Astrocyte (in vitro differentiated cells and primary cell): Measurements from ENCODE around the gene STK39. TPM values are rescaled to one million over a fixed set of nuclear protein-coding genes. Genes with fewer than 3 reads are reported as not detected.
A peak's percentile ranks its signal among the peaks of the same experiment; 100 is the strongest.

Experiments
- DNase-seq: peaks from one replicate; pipeline ENCODE4 v3.0.0-alpha.2; 2010; ENCODE audit warnings: low read depth
- FAIRE-seq: peaks from 2 replicates; lab custom pipeline; 2011; peaks lifted over from hg19 to GRCh38; lab: Jason Lieb, UNC
- H2AFZ ChIP-seq: 2 replicates; pipeline ENCODE4 v1.6.0; 2012; ENCODE audit warnings: low read depth, low read length, inconsistent platforms
- H3K27ac ChIP-seq: 2 replicates; pipeline ENCODE4 v1.5.1; 2011; ENCODE audit warnings: low read depth, low read length, inconsistent platforms
- H3K27me3 ChIP-seq: 2 replicates; pipeline ENCODE4 v1.6.0; 2011; ENCODE audit warnings: low read length, inconsistent platforms; ENCODE audit not compliant: insufficient read depth
- H3K36me3 ChIP-seq: 2 replicates; pipeline ENCODE4 v1.5.1; 2011; ENCODE audit warnings: low read length, inconsistent platforms; ENCODE audit not compliant: insufficient read depth
- H3K4me1 ChIP-seq: 2 replicates; pipeline ENCODE4 v1.5.1; 2011; ENCODE audit warnings: low read length, inconsistent platforms; ENCODE audit not compliant: insufficient read depth
- H3K4me2 ChIP-seq: 2 replicates; pipeline ENCODE4 v1.6.0; 2012; ENCODE audit warnings: low read length, inconsistent platforms
- H3K4me3 ChIP-seq: 2 replicates; pipeline ENCODE4 v1.5.1; 2011; ENCODE audit warnings: low read depth, mild to moderate bottlenecking, low read length, inconsistent platforms; ENCODE audit not compliant: insufficient read depth
- H3K79me2 ChIP-seq: 2 replicates; pipeline ENCODE4 v1.6.0; 2012; ENCODE audit warnings: mild to moderate bottlenecking, low read length, inconsistent platforms; ENCODE audit not compliant: insufficient read depth
- H3K9ac ChIP-seq: 2 replicates; pipeline ENCODE4 v1.6.0; 2012; ENCODE audit warnings: mild to moderate bottlenecking, low read length, inconsistent platforms
- H3K9me3 ChIP-seq: 2 replicates; pipeline ENCODE4 v1.5.1; 2012; ENCODE audit warnings: low read depth, mild to moderate bottlenecking, low read length, inconsistent platforms; ENCODE audit not compliant: insufficient read depth
- H4K20me1 ChIP-seq: 2 replicates; pipeline ENCODE4 v1.6.0; 2012; ENCODE audit warnings: low read length, inconsistent platforms; ENCODE audit not compliant: insufficient read depth
- H3K27ac Mint-ChIP-seq: one replicate; pipeline ENCODE4 v1.8.0; 2021; ENCODE audit warnings: mild to moderate bottlenecking, mixed read lengths; ENCODE audit not compliant: unreplicated experiment
- H3K27me3 Mint-ChIP-seq: one replicate; pipeline ENCODE4 v1.8.0; 2021; ENCODE audit warnings: low read depth, mixed read lengths; ENCODE audit not compliant: unreplicated experiment
- H3K36me3 Mint-ChIP-seq: one replicate; pipeline ENCODE4 v1.8.0; 2021; ENCODE audit warnings: low read depth, mixed read lengths; ENCODE audit not compliant: unreplicated experiment
- H3K4me1 Mint-ChIP-seq: one replicate; pipeline ENCODE4 v1.8.0; 2021; ENCODE audit warnings: low read depth, mixed read lengths; ENCODE audit not compliant: unreplicated experiment
- H3K4me3 Mint-ChIP-seq: one replicate; pipeline ENCODE4 v1.8.0; 2021; ENCODE audit warnings: mild to moderate bottlenecking, moderate library complexity, mixed read lengths; ENCODE audit not compliant: unreplicated experiment
- H3K9me3 Mint-ChIP-seq: one replicate; pipeline ENCODE4 v1.8.0; 2021; ENCODE audit warnings: mild to moderate bottlenecking, mixed read lengths; ENCODE audit not compliant: unreplicated experiment
- EZH2 ChIP-seq: IDR thresholded peaks from 2 replicates; pipeline ENCODE4 v1.6.1; 2012; ENCODE audit warnings: mild to moderate bottlenecking, low read length, inconsistent platforms; ENCODE audit not compliant: insufficient read depth
- total RNA-seq: library from RNA; stranded (reverse); gene quantifications from 2 replicates; pipeline ENCODE4 v1.2.1, GENCODE V29; 2021
- TF ChIP-seq, protein P1 (sequence below): IDR thresholded peaks from 2 replicates; pipeline ENCODE4 v1.5.1; 2011; ENCODE audit warnings: low read depth, mild to moderate bottlenecking, inconsistent platforms, low read length, moderate library complexity; ENCODE audit not compliant: insufficient read depth

Gene STK39
- total RNA-seq, 1 donor from 2014 or later: 23.4 TPM

DNA sequence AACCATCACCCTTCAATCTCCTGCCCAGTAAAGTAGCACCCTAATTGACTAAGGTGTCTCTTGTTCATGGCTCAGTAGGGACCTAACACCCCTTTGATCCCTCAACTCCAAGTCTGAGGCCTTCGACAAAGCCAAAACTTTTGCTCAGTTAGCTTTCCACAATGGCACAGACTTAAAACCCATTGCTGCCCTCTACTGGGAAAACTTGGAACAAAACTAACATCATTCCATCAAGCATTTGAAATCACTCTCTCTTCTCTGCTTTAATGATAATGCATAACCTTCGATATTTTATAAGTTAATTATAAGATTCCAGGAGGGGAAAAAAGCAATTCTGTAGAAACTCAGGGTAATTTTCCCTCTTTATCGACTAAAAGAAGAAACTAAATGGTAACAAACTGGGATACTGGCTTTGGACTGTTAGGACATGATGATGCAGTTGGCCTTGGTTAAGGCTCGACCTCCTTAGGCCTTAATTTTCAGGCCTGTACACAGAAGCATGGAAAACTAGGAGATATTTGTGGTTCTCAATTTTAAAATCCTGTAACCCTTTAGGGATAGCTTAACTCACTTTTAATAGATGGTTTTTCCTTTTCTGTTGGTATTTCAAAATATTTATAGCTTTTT lies 127.8 kb downstream of the STK39 start:
- DNase-seq: peak; percentile 51
- FAIRE-seq: no peak
- Histone ChIP-seq H3K27ac (no peak overlapping the region), H3K4me1 (peaks cover 3% of the 10 kb centered on the region), H3K9me3 (no peaks in the 10 kb centered on the region), H3K9ac (no peak overlapping the region), H3K27me3 (no peaks in the 10 kb centered on the region), H3K4me2 (no peak overlapping the region), H2AFZ (no peak overlapping the region), H3K4me3 (no peak overlapping the region), H3K79me2 (no peaks in the 10 kb centered on the region), H3K36me3 (peaks cover 7% of the 10 kb centered on the region), H4K20me1 (peaks cover 3% of the 10 kb centered on the region)
- Mint-ChIP-seq H3K27me3 (no peaks in the 10 kb centered on the region), H3K4me1 (no peaks in the 10 kb centered on the region), H3K27ac (no peak overlapping the region), H3K36me3 (peaks cover 7% of the 10 kb centered on the region), H3K4me3 (no peak overlapping the region), H3K9me3 (no peaks in the 10 kb centered on the region)
- TF ChIP-seq EZH2: no peak
- TF ChIP-seq, protein P1, sequence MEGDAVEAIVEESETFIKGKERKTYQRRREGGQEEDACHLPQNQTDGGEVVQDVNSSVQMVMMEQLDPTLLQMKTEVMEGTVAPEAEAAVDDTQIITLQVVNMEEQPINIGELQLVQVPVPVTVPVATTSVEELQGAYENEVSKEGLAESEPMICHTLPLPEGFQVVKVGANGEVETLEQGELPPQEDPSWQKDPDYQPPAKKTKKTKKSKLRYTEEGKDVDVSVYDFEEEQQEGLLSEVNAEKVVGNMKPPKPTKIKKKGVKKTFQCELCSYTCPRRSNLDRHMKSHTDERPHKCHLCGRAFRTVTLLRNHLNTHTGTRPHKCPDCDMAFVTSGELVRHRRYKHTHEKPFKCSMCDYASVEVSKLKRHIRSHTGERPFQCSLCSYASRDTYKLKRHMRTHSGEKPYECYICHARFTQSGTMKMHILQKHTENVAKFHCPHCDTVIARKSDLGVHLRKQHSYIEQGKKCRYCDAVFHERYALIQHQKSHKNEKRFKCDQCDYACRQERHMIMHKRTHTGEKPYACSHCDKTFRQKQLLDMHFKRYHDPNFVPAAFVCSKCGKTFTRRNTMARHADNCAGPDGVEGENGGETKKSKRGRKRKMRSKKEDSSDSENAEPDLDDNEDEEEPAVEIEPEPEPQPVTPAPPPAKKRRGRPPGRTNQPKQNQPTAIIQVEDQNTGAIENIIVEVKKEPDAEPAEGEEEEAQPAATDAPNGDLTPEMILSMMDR: peak; percentile 71

DNA sequence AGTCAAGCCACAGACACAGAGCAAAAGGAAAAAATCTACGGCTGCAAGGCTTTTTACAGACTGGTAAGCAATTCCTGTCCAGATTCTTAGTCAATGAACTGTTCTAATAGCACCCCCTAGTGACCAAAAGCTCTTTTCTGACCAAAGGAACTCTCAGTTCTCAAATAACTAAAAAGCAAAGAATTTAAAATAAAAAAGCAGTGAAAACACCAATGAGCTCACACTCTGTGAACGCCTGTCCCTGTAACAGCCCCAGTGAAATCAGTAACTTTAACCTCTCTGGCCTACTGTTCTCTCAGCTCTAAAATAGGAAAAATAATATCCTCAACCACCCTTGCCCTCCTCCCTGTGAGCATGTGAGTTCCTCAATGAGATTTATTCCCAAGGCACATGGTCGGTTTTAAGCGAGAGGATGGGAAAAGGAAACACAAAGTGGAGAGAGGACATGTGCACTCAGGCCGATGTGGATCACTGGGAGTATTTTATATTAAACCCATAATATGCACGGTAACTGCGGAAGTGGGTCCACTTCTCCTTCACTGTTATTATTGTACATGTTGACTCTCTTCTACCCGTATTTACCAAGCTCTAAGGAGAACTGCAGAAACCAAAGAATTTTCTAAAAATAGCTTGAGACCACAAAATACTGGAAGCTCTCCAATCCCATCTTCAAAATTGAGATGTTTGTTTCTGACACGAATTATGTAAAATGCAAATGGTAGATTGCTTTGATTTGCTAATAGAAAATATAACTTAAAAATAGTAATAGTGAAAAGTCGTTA lies 128.5 kb downstream of the STK39 start:
- H3K36me3 ChIP-seq: peaks cover 11% of the 10 kb centered on the region
- H3K4me2 ChIP-seq: peak overlapping the region; percentile 16
- no peaks in the 10 kb centered on the region for H3K79me2 ChIP-seq
- TF ChIP-seq, protein P1: peak; percentile 83
- no peak for TF ChIP-seq EZH2
- Mint-ChIP-seq H3K27ac (no peak overlapping the region), H3K27me3 (no peaks in the 10 kb centered on the region), H3K9me3 (no peaks in the 10 kb centered on the region), H3K36me3 (peaks cover 11% of the 10 kb centered on the region), H3K4me3 (no peak overlapping the region), H3K4me1 (no peaks in the 10 kb centered on the region)
- no peak overlapping the region for H3K4me3 ChIP-seq
- peak overlapping the region; percentile 29 for H3K9ac ChIP-seq
- DNase-seq: peak; percentile 51
- H3K27me3 ChIP-seq: no peaks in the 10 kb centered on the region
- no peak for FAIRE-seq
- no peak overlapping the region for H2AFZ ChIP-seq
- H3K27ac ChIP-seq: peak overlapping the region; percentile 4
- peaks cover 3% of the 10 kb centered on the region for H4K20me1 ChIP-seq
- H3K4me1 ChIP-seq: peaks cover 3% of the 10 kb centered on the region
- H3K9me3 ChIP-seq: no peaks in the 10 kb centered on the region
